Breast epithelium (tissue), 4 donors: ENCODE results near the gene DNM1L. TPM values are rescaled to one million over a fixed set of nuclear protein-coding genes. Genes with fewer than 3 reads are reported as not detected.

Source experiments
- DNase-seq, 2 donors: peaks; one replicate each; pipeline ENCODE4 v3.0.0-alpha.2; 2019; ENCODE audit warnings: low spot score in 2 of 2
- H3K27ac ChIP-seq, 2 donors: fragments of 200-600 bp; sonication (generic) in 1 of 2; one replicate each; pipeline ENCODE4 v1.5.1; 2016 to 2019; ENCODE audit warnings: mild to moderate bottlenecking in 1 of 2
- H3K27me3 ChIP-seq, 2 donors: fragments of 200-600 bp; sonication (generic) in 1 of 2; one replicate each; pipeline versions ENCODE4 v1.5.1 to v1.6.0; 2017 to 2019; ENCODE audit warnings: control low read depth in 1 of 2, mild to moderate bottlenecking in 1 of 2
- H3K36me3 ChIP-seq: fragments of 200-600 bp; one replicate; pipeline ENCODE4 v1.5.1; 2019
- H3K4me1 ChIP-seq, 2 donors: fragments of 200-600 bp; sonication (generic); one replicate each; pipeline ENCODE4 v1.5.1; 2016 to 2019; ENCODE audit warnings: control low read depth in 1 of 2
- H3K4me3 ChIP-seq, 3 donors: fragments of 200-600 bp; sonication (generic); 1 replicate in 2 of 3; 2 replicates in 1 of 3; pipeline ENCODE4 v1.5.1; 2016 to 2019; ENCODE audit warnings: mild to moderate bottlenecking in 3 of 3, moderate library complexity in 2 of 3
- H3K9me3 ChIP-seq, 2 donors: fragments of 200-600 bp; sonication (generic) in 1 of 2; one replicate each; pipeline ENCODE4 v1.5.1; 2016 to 2019; ENCODE audit warnings: control low read depth in 1 of 2
- POLR2A ChIP-seq: fragments of 450-650 bp; IDR thresholded peaks from one replicate; pipeline ENCODE4 v1.6.1; 2016; ENCODE audit warnings: antibody characterized with exemption, mild to moderate bottlenecking, moderate library complexity
- POLR2AphosphoS5 ChIP-seq, 3 donors: sonication (generic); formaldehyde crosslinking; IDR thresholded peaks; one replicate each; pipeline ENCODE4 v1.6.1; 2017; ENCODE audit warnings: antibody characterized with exemption in 3 of 3
- intact Hi-C: fragments of 100-400 bp; cut with DNase I; formaldehyde crosslinking; loops from one replicate; pipeline ENCODE4 v1.15.1; 2023; ENCODE audit warnings: low total_unique reads
- total RNA-seq, 3 donors: library from RNA; depleted of rRNA; stranded (reverse); fragments of >200 nt; gene quantifications; one replicate each; pipeline ENCODE4 v1.1.0, GENCODE V29; 2016
- TF ChIP-seq, protein P1 (sequence below), 3 donors: fragments of 450-650 bp; IDR thresholded peaks; one replicate each; pipeline ENCODE4 v1.5.1; 2016 to 2017; ENCODE audit warnings: antibody characterized with exemption in 3 of 3, mild to moderate bottlenecking in 3 of 3, moderate library complexity in 3 of 3

The DNM1L gene
- total RNA-seq, 3 donors from 2014 or later = 46.1 to 84.0 (median 70.8) TPM

DNA sequence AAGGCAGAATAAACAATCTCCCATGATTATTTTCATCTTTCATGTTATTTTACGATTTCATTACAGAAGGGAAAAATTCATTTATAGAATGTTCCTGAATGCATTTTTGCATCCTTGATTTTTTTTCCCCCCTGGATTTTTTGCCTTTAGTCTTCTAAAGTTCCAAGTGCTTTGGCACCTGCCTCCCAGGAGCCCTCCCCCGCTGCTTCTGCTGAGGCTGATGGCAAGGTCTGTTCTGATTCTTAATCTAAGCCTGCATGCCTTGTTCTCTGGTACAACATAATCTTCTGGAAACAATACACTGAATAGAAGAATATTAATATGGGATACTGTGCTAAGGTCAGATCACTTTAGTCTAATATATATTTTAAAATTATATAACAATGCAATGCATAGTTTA, 58.6 kb downstream of the DNM1L start:
- intact Hi-C loops = no loop called here
- no peaks in the 10 kb centered on the region for H3K9me3 ChIP-seq
- no peaks in the 10 kb centered on the region for H3K4me1 ChIP-seq
- H3K27ac ChIP-seq = no peak overlapping the region
- peaks cover 3% of the 10 kb centered on the region for H3K36me3 ChIP-seq
- H3K27me3 ChIP-seq = no peaks in the 10 kb centered on the region
- TF ChIP-seq POLR2AphosphoS5 (IDR thresholded peaks at IDR 0.05) = no peak
- TF ChIP-seq, protein P1, sequence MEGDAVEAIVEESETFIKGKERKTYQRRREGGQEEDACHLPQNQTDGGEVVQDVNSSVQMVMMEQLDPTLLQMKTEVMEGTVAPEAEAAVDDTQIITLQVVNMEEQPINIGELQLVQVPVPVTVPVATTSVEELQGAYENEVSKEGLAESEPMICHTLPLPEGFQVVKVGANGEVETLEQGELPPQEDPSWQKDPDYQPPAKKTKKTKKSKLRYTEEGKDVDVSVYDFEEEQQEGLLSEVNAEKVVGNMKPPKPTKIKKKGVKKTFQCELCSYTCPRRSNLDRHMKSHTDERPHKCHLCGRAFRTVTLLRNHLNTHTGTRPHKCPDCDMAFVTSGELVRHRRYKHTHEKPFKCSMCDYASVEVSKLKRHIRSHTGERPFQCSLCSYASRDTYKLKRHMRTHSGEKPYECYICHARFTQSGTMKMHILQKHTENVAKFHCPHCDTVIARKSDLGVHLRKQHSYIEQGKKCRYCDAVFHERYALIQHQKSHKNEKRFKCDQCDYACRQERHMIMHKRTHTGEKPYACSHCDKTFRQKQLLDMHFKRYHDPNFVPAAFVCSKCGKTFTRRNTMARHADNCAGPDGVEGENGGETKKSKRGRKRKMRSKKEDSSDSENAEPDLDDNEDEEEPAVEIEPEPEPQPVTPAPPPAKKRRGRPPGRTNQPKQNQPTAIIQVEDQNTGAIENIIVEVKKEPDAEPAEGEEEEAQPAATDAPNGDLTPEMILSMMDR (IDR thresholded peaks at IDR 0.05) = no peak
- no peak for TF ChIP-seq POLR2A
- DNase-seq = no peak
- H3K4me3 ChIP-seq = no peak overlapping the region

DNA sequence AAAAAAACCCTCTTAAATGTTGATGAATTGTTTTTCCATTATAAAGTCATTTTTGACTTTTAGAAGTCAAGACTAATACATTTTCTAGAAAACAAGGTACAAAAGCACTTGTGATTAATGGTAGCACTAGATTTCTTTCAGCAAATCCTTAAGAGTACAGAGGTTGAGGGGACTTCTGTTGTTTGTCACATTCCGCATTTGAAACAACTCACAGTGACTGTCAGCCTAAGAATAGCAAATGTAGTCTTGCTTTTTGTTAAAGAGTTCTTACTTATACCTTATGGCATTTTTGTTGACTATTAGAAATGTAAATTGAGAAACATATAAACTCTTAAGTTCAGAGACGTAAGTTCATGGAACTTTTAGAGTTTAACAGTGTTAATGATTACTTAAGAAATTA, 60.2 kb downstream of the DNM1L start:
- H3K36me3 ChIP-seq = peaks cover 3% of the 10 kb centered on the region
- TF ChIP-seq, protein P1 (IDR thresholded peaks at IDR 0.05) = no peak
- TF ChIP-seq POLR2A (no peak), POLR2AphosphoS5 (IDR thresholded peaks at IDR 0.05) (no peak)
- intact Hi-C loops = no loop called here

DNA sequence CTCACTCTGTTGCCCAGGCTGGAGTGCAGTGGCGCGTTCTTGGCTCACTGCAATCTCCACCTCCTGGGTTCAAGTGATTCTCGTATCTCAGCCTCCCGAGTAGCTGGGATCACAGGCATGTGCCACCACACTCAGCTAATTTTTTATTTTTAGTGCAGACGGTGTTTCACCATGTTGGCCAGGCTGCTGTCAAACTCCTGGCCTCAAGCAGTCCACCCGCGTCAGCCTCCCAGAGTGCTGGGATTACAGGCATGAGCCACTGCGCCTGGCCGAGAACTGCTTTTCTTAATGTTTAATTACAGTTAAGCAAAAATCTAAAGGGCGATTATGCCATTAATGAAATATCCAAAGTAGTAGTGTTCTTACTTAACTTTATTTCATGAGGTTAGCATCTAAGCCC, 63.0 kb downstream of the DNM1L start:
- Histone ChIP-seq H3K4me3 (no peak overlapping the region), H3K9me3 (no peaks in the 10 kb centered on the region), H3K4me1 (no peaks in the 10 kb centered on the region), H3K27me3 (no peaks in the 10 kb centered on the region), H3K36me3 (peaks cover 3% of the 10 kb centered on the region), H3K27ac (no peak overlapping the region)
- DNase-seq = no peak
- TF ChIP-seq, protein P1 (IDR thresholded peaks at IDR 0.05) = no peak
- TF ChIP-seq POLR2A = no peak
- TF ChIP-seq POLR2AphosphoS5 (IDR thresholded peaks at IDR 0.05) = no peak
- intact Hi-C loops = no loop called here

More for the DNA sequence above, 60.2 kb downstream of the DNM1L start:
- Histone ChIP-seq H3K4me1 (no peaks in the 10 kb centered on the region), H3K27ac (no peak overlapping the region), H3K4me3 (no peak overlapping the region), H3K27me3 (no peaks in the 10 kb centered on the region), H3K9me3 (no peaks in the 10 kb centered on the region)
- no peak for DNase-seq

DNA sequence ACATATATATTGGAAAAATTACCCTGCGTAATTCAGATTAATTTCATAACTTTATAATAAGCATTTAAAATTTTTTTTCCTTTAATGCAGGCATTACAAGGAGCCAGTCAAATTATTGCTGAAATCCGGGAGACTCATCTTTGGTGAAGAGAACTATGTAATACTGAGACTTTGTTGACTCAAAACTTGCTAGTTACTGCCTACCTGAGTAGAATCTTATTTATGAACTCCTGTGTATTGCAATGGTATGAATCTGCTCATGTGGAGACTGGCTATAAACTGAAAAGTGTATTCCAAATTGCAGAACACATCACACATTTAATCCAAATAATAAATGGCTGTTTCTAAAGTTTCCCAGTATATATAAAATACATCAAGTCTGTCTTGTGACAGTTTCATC, 64.2 kb downstream of the DNM1L start:
- H3K9me3 ChIP-seq = no peaks in the 10 kb centered on the region
- H3K4me3 ChIP-seq = no peak overlapping the region
- no peak for DNase-seq
- TF ChIP-seq, protein P1 (IDR thresholded peaks at IDR 0.05) = no peak
- TF ChIP-seq POLR2AphosphoS5 (IDR thresholded peaks at IDR 0.05) (no peak), POLR2A (no peak)
- intact Hi-C loops = no loop called here
- no peaks in the 10 kb centered on the region for H3K27me3 ChIP-seq
- no peak overlapping the region for H3K27ac ChIP-seq
- H3K4me1 ChIP-seq = no peaks in the 10 kb centered on the region
- H3K36me3 ChIP-seq = peaks cover under 1% of the 10 kb centered on the region

DNA sequence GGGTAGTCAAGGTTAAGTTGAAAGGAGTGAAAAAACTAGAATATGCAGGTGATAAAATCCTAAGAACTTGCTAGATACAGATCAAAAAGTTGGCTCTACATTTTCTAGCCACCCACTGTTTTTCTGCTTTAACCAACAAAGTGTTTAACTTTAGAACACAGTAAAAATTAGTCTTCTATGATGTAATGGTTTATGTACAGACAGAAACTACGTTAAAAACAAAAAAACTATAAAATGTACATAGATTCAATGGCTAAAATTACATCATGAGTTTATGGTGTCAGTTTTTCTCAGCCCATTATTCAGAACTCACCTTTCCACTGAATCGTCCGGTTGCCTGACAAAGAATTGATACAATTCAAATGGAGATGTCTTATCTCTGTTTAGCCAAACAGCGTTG, 74.5 kb downstream of the DNM1L start:
- Histone ChIP-seq H3K36me3 (no peaks in the 10 kb centered on the region), H3K27me3 (no peaks in the 10 kb centered on the region), H3K4me3 (peak overlapping the region in 1 of 3 donors; percentile 82), H3K27ac (peak overlapping the region; percentile 44 to 94), H3K9me3 (no peaks in the 10 kb centered on the region), H3K4me1 (peaks cover 3 to 5% of the 10 kb centered on the region in 2 donors)
- DNase-seq = no peak
- no peak for TF ChIP-seq POLR2AphosphoS5 (IDR thresholded peaks at IDR 0.05)
- intact Hi-C loops = loop anchor here (10.0 kb wide), 1 partner anchor 1271 kb away; the partner anchor contains the start of gene ALG10

DNA sequence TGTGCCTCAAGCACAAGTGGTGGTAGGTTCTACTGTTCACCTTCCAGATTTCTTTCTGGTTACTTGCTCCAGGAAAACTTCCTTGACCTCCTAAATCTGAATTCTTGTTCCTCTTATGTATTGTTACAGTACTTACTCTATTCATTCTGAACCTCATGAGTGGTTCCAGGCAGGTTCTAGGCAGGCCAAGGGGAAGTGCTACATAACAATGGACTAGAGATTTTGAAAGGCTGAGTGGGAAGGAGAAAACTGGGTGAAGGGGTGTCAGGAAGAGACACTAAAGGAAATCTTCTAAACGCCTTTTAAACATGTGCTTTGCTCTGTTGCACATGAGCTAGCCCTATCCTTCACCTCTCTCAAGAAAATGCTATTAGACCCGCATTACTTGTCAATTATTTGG, 75.0 kb downstream of the DNM1L start:
- Histone ChIP-seq H3K36me3 (no peaks in the 10 kb centered on the region), H3K4me1 (peaks cover 3 to 5% of the 10 kb centered on the region in 2 donors), H3K4me3 (peak overlapping the region in 2 of 3 donors; percentile 82 to 98), H3K27ac (peak overlapping the region; percentile 44 to 94), H3K27me3 (no peaks in the 10 kb centered on the region), H3K9me3 (no peaks in the 10 kb centered on the region)
- no peak for DNase-seq
- intact Hi-C loops = loop anchor here (10.0 kb wide), 1 partner anchor 1271 kb away; the partner anchor contains the start of gene ALG10
- TF ChIP-seq POLR2A (no peak), POLR2AphosphoS5 (IDR thresholded peaks at IDR 0.05) (no peak)
- TF ChIP-seq, protein P1 (IDR thresholded peaks at IDR 0.05) = no peak
